Gastrocnemius medialis (tissue), 4 donors: ENCODE measurements around the gene NTM. TPM values are rescaled to one million over a fixed set of nuclear protein-coding genes. Genes with fewer than 3 reads are reported as not detected.

Experiments
- ATAC-seq, 2 donors: fragments of 150-250 bp; one replicate each; pipeline ENCODE4 v1.9.1; 2016
- DNase-seq, 2 donors: peaks; one replicate each; pipeline ENCODE4 v3.0.0-alpha.2; 2019
- H3K27ac ChIP-seq, 4 donors: fragments of 200-600 bp; sonication (generic); 1 replicate in 1 of 4; 2 replicates in 3 of 4; pipeline ENCODE4 v1.5.1; 2016 to 2018; ENCODE audit warnings: mild to moderate bottlenecking in 2 of 4, moderate library complexity in 1 of 4
- H3K27me3 ChIP-seq, 3 donors: fragments of 200-600 bp; sonication (generic) in 2 of 3; 1 replicate in 1 of 3; 2 replicates in 2 of 3; pipeline versions ENCODE4 v1.5.1 to v1.6.0; 2016 to 2019; ENCODE audit warnings: mild to moderate bottlenecking in 1 of 3, moderate library complexity in 1 of 3
- H3K36me3 ChIP-seq, 2 donors: fragments of 200-600 bp; sonication (generic) in 1 of 2; one replicate each; pipeline ENCODE4 v1.5.1; 2017 to 2018
- H3K4me1 ChIP-seq, 2 donors: fragments of 200-600 bp; sonication (generic) in 1 of 2; one replicate each; pipeline ENCODE4 v1.5.1; 2016 to 2017; ENCODE audit warnings: mild to moderate bottlenecking in 2 of 2
- H3K4me3 ChIP-seq, 4 donors: fragments of 200-600 bp; sonication (generic) in 3 of 4; 1 replicate in 1 of 4; 2 replicates in 3 of 4; pipeline ENCODE4 v1.5.1; 2016 to 2019; ENCODE audit warnings: mild to moderate bottlenecking in 2 of 4
- H3K9me3 ChIP-seq, 3 donors: fragments of 200-600 bp; sonication (generic) in 2 of 3; 1 replicate in 1 of 3; 2 replicates in 2 of 3; pipeline ENCODE4 v1.5.1; 2016 to 2019
- CTCF ChIP-seq, 5 experiments: fragments of 450-650 bp in 3 of 5; fragments of 200-600 bp in 2 of 5; sonication (generic) in 2 of 5; IDR thresholded peaks in 4 of 5; conservative IDR thresholded peaks in 1 of 5; 1 replicate in 4 of 5; 2 replicates in 1 of 5; pipeline ENCODE4 v1.5.1; 2016 to 2019; ENCODE audit warnings: antibody characterized with exemption in 5 of 5, mild to moderate bottlenecking in 3 of 5, moderate library complexity in 3 of 5
- POLR2A ChIP-seq, 2 donors: fragments of 450-650 bp; IDR thresholded peaks; one replicate each; pipeline ENCODE4 v1.6.1; 2017; ENCODE audit warnings: antibody characterized with exemption in 2 of 2, mild to moderate bottlenecking in 2 of 2, moderate library complexity in 2 of 2
- in situ Hi-C, 4 donors: fragments of 200-750 bp; cut with MboI; loops; one replicate each; pipeline versions ENCODE4 v1.15.0 to v1.8.0; 2017; ENCODE audit warnings: low sequenced_read_pairs in 4 of 4
- intact Hi-C: fragments of 100-400 bp; cut with DNase I; formaldehyde crosslinking; loops from one replicate; pipeline ENCODE4 v1.15.1; 2023; ENCODE audit warnings: low total_unique reads
- total RNA-seq, 4 donors: library from RNA; depleted of rRNA; stranded (reverse); fragments of >200 nt; gene quantifications; one replicate each; pipeline versions ENCODE4 v1.1.0 to v1.2.3, GENCODE V29; 2016

NTM gene
- total RNA-seq, 4 donors from 2014 or later = 0.69 TPM; not detected in 3

GRCh38 chr11:131626788-131627187 is 256.4 kb downstream of the NTM start:
- DNase-seq (no peak), ATAC-seq (no peak)
- no peaks in the 10 kb centered on the region for H3K4me1 ChIP-seq
- no peaks in the 10 kb centered on the region for H3K36me3 ChIP-seq
- no peak overlapping the region for H3K27ac ChIP-seq
- in situ Hi-C loops (loop anchor here in 1 of 4 donors (25.0 kb wide), 1 partner anchor 111 kb away; no protein-coding TSS in a partner anchor), intact Hi-C loops (no loop called here)
- H3K27me3 ChIP-seq = no peaks in the 10 kb centered on the region
- no peak overlapping the region for H3K4me3 ChIP-seq
- no peaks in the 10 kb centered on the region for H3K9me3 ChIP-seq
- TF ChIP-seq CTCF (IDR thresholded peaks at IDR 0.05 in 4 of 5, conservative IDR thresholded peaks at IDR 0.05 in 1 of 5) (no peak), POLR2A (IDR thresholded peaks at IDR 0.05) (no peak)

GRCh38 chr11:131628739-131629138 is 258.3 kb downstream of the NTM start:
- in situ Hi-C loops = loop anchor here in 1 of 4 donors (25.0 kb wide), 1 partner anchor 109 kb away; no protein-coding TSS in a partner anchor
- intact Hi-C loops = no loop called here
- ATAC-seq (no peak), DNase-seq (no peak)
- Histone ChIP-seq H3K27ac (no peak overlapping the region), H3K36me3 (no peaks in the 10 kb centered on the region), H3K4me3 (no peak overlapping the region), H3K4me1 (no peaks in the 10 kb centered on the region), H3K27me3 (peaks cover 0 to 3% (median 0%) of the 10 kb centered on the region in 3 donors), H3K9me3 (no peaks in the 10 kb centered on the region)
- TF ChIP-seq CTCF (IDR thresholded peaks at IDR 0.05 in 4 of 5, conservative IDR thresholded peaks at IDR 0.05 in 1 of 5) (no peak), POLR2A (IDR thresholded peaks at IDR 0.05) (no peak)

- ATAC-seq (no peak), DNase-seq (no peak)
- intact Hi-C loops = no loop called here
- Histone ChIP-seq H3K9me3 (no peaks in the 10 kb centered on the region), H3K36me3 (no peaks in the 10 kb centered on the region), H3K27ac (no peak overlapping the region), H3K4me3 (no peak overlapping the region), H3K27me3 (peaks cover 0 to 3% (median 0%) of the 10 kb centered on the region in 3 donors), H3K4me1 (no peaks in the 10 kb centered on the region)
- in situ Hi-C loops = loop anchor here in 1 of 4 donors (25.0 kb wide), 1 partner anchor 107 kb away; no protein-coding TSS in a partner anchor
- no peak for TF ChIP-seq POLR2A (IDR thresholded peaks at IDR 0.05)
- no peak for TF ChIP-seq CTCF (IDR thresholded peaks at IDR 0.05 in 4 of 5, conservative IDR thresholded peaks at IDR 0.05 in 1 of 5)
These were observed 259.6 kb downstream of the NTM start for GRCh38 chr11:131629925-131630540.

- no peaks in the 10 kb centered on the region for H3K36me3 ChIP-seq
- no peaks in the 10 kb centered on the region for H3K4me1 ChIP-seq
- ATAC-seq = no peak
These were observed 262.6 kb downstream of the NTM start for GRCh38 chr11:131632971-131633370.

More at GRCh38 chr11:131632971-131633370, 262.6 kb downstream of the NTM start:
- no peaks in the 10 kb centered on the region for H3K9me3 ChIP-seq
- no peak for DNase-seq
- H3K4me3 ChIP-seq = no peak overlapping the region
- H3K27me3 ChIP-seq = peaks cover 0 to 3% (median 0%) of the 10 kb centered on the region in 3 donors
- intact Hi-C loops (no loop called here), in situ Hi-C loops (loop anchor here in 1 of 4 donors (25.0 kb wide), 1 partner anchor 104 kb away; no protein-coding TSS in a partner anchor)
- TF ChIP-seq CTCF (IDR thresholded peaks at IDR 0.05 in 4 of 5, conservative IDR thresholded peaks at IDR 0.05 in 1 of 5) (no peak), POLR2A (IDR thresholded peaks at IDR 0.05) (no peak)
- no peak overlapping the region for H3K27ac ChIP-seq
